ENCODE results near the gene POLG2.
A peak's percentile ranks its signal among the peaks of the same experiment; 100 is the strongest.

POLG2 gene

GRCh38 chr17:64491994-64492393 is 4.9 kb downstream of the POLG2 start:
- DNase-seq (ENCODE audit: low read depth), result no peak
- no peak for TF ChIP-seq CTCF (IDR thresholded peaks at IDR 0.05; ENCODE audit: insufficient read depth, low read depth, low read length, missing control alignments)
- H3K4me3 ChIP-seq (ENCODE audit: low read depth, low read length), result no peak overlapping the region

DNA sequence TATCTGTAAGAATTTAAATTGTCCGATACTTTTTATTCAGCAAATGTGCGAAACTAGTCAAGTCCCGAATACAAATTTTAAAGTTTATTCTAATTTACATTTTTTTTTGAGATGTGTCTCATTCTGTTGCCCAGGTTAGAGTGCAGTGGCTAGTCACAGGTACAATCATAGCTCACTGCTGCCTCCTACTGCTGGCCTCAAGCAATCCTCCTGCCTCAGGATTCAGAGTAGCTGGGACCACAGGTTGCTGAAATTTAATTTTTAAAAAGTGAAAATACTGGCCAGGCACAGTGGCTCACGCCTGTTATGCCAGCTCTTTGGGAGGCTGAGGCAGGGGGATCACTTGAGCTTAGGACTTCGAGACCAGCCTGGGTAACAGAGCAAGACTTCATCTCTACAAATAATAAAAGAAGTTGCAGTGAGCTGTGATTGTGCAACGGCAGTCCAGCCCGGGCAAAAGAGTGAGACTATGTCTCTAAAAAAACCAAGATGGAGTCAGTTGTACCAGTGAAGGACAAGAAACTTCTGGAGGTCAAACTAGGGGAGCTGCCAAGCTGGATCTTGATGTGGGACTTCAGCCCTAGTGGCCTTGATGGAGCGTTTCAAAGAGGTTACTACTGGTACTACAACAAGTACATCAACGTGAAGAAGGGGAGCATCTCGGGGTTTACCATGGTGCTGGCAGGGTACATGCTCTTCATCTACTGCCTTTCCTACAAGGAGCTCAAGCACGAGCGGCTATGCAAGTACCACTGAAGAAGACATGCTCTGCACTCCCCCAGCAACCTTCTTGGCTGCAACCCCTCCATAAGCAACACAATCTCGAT is 5.6 kb downstream of the POLG2 start:
- no peak overlapping the region for H3K4me3 ChIP-seq (ENCODE audit: low read depth, low read length)
- TF ChIP-seq CTCF (IDR thresholded peaks at IDR 0.05; ENCODE audit: insufficient read depth, low read depth, low read length, missing control alignments), result peak; percentile 58
- DNase-seq (ENCODE audit: low read depth), result peak; percentile 70

- no peak for TF ChIP-seq CTCF (IDR thresholded peaks at IDR 0.05; ENCODE audit: insufficient read depth, low read depth, low read length, missing control alignments)
- DNase-seq (ENCODE audit: low read depth), result no peak
- H3K4me3 ChIP-seq (ENCODE audit: low read depth, low read length), result no peak overlapping the region
Measured at GRCh38 chr17:64488301-64488700, 8.6 kb downstream of the POLG2 start.

DNA sequence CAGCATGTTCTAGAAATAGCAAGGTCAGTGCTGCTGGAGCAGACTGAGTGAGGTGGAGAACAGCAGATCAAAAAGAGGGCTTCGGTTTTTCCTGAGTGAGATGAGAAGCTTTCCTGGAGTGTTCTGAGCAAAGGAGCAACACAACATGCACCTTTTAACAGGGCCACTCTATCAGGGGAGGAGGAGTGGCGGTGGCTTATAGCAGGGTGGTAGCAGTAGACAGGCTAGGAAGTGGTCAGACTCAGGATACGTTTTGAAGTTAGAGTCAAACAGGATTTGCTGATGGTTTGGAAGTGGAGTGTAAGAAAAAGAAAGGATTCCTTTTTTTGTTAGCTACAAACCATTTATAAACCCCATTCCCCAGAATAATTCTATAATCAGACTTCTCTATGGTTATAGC is 12.5 kb downstream of the POLG2 start:
- DNase-seq (ENCODE audit: low read depth), result no peak
- TF ChIP-seq CTCF (IDR thresholded peaks at IDR 0.05; ENCODE audit: insufficient read depth, low read depth, low read length, missing control alignments), result no peak
- no peak overlapping the region for H3K4me3 ChIP-seq (ENCODE audit: low read depth, low read length)

DNA sequence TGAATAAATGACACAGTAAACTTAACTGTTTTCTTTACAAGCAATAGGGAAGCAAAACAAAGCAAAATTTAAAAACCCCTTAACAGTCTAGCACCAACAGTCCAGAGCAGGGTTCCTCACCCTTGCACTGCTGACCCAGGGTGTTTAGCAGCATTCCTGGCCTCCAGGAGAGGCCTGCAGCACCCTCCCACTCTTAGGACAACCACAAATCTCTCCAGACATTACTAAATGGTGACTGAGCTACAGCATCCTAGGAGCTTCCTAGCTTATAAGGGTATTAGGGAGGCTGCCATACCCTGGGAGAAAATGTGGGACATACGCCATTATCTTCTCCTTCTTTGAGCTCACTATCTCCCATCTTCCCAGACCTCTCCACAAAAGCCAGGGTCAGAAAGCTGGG is 15.9 kb downstream of the POLG2 start:
- no peak for DNase-seq (ENCODE audit: low read depth)
- H3K4me3 ChIP-seq (ENCODE audit: low read depth, low read length), result no peak overlapping the region
- no peak for TF ChIP-seq CTCF (IDR thresholded peaks at IDR 0.05; ENCODE audit: insufficient read depth, low read depth, low read length, missing control alignments)

DNA sequence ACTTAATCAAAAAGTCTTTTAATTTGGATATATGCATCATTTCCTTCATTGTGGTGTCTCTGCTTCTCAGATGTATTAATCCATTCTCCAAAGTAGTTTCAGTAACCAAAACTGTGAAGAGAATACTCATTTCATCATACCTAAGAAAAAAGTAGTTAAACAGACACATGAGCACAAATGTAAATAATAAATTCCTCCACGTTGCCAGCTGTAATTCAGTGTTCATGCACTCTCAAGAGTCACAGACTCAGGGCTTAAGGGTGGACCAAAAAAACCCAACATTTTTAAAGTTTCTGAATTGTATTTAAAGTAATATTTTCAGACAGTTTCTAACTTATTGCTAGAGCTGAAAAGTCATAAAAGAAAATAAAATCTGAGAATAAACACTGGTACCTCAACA is 19.0 kb downstream of the POLG2 start:
- no peak for DNase-seq (ENCODE audit: low read depth)
- TF ChIP-seq CTCF (IDR thresholded peaks at IDR 0.05; ENCODE audit: insufficient read depth, low read depth, low read length, missing control alignments), result no peak
- no peak overlapping the region for H3K4me3 ChIP-seq (ENCODE audit: low read depth, low read length)

- DNase-seq (ENCODE audit: low read depth), result no peak
- H3K4me3 ChIP-seq (ENCODE audit: low read depth, low read length), result no peak overlapping the region
- no peak for TF ChIP-seq CTCF (IDR thresholded peaks at IDR 0.05; ENCODE audit: insufficient read depth, low read depth, low read length, missing control alignments)
Measured at GRCh38 chr17:64472564-64472963, 24.3 kb downstream of the POLG2 start.

Measured in GM12865 (cell line).